Liver (tissue), 9 donors: ENCODE results near the gene DAPK2. TPM values are rescaled to one million over a fixed set of nuclear protein-coding genes. Genes with fewer than 3 reads are reported as not detected.

ENCODE experiments used
- DNase-seq: peaks from one replicate; pipeline ENCODE4 v3.0.0-alpha.2; 2017; ENCODE audit warnings: low spot score
- H3K27ac ChIP-seq, 2 donors: one replicate each; pipeline ENCODE4 v1.7.0; 2013; ENCODE audit warnings: inconsistent platforms in 2 of 2, low read length in 2 of 2, control low read depth in 1 of 2, low read depth in 1 of 2, mild to moderate bottlenecking in 1 of 2
- H3K27me3 ChIP-seq, 4 donors: one replicate each; pipeline versions ENCODE4 v1.6.1 to v1.7.0; 2013; ENCODE audit warnings: low read length in 3 of 4, inconsistent platforms in 1 of 4, mild to moderate bottlenecking in 1 of 4, moderate library complexity in 1 of 4; ENCODE audit not compliant: control insufficient read depth in 4 of 4, insufficient read depth in 4 of 4
- H3K36me3 ChIP-seq, 4 donors: one replicate each; pipeline versions ENCODE4 v1.6.1 to v1.7.0; 2013; ENCODE audit warnings: low read length in 3 of 4, mild to moderate bottlenecking in 3 of 4, low read depth in 1 of 4, moderate library complexity in 1 of 4; ENCODE audit not compliant: control insufficient read depth in 4 of 4, insufficient read depth in 3 of 4
- H3K4me1 ChIP-seq, 4 donors: one replicate each; pipeline versions ENCODE4 v1.6.1 to v1.7.0; 2013; ENCODE audit warnings: low read length in 3 of 4, mild to moderate bottlenecking in 3 of 4, moderate library complexity in 1 of 4; ENCODE audit not compliant: control insufficient read depth in 4 of 4, insufficient read depth in 4 of 4
- H3K4me3 ChIP-seq, 3 donors: one replicate each; pipeline versions ENCODE4 v1.6.1 to v1.7.0; 2013; ENCODE audit warnings: low read length in 3 of 3, control low read depth in 1 of 3, low read depth in 1 of 3, mild to moderate bottlenecking in 1 of 3
- H3K9ac ChIP-seq, 2 donors: one replicate each; pipeline ENCODE4 v1.7.0; 2013; ENCODE audit warnings: low read length in 2 of 2, mild to moderate bottlenecking in 2 of 2, moderate library complexity in 2 of 2, control low read depth in 1 of 2, low read depth in 1 of 2
- H3K9me3 ChIP-seq, 4 donors: one replicate each; pipeline versions ENCODE4 v1.6.1 to v1.7.0; 2013; ENCODE audit warnings: low read length in 3 of 4; ENCODE audit not compliant: control insufficient read depth in 4 of 4
- EGR1 ChIP-seq, 2 donors: IDR thresholded peaks; 2 replicates each; pipeline ENCODE4 v1.6.1; 2016 to 2018; ENCODE audit warnings: antibody characterized with exemption in 2 of 2, low read depth in 2 of 2
- FOXA1 ChIP-seq: IDR thresholded peaks from 2 replicates; pipeline ENCODE4 v1.6.1; 2016; ENCODE audit warnings: antibody characterized with exemption
- FOXA2 ChIP-seq: IDR thresholded peaks from 2 replicates; pipeline ENCODE4 v1.6.1; 2016; ENCODE audit warnings: antibody characterized with exemption
- GABPA ChIP-seq, 2 donors: IDR thresholded peaks in 1 of 2; conservative IDR thresholded peaks in 1 of 2; 2 replicates each; pipeline ENCODE4 v1.6.1; 2016; ENCODE audit warnings: antibody characterized with exemption in 2 of 2, mild to moderate bottlenecking in 1 of 2, moderate library complexity in 1 of 2
- HNF4A ChIP-seq, 2 donors: conservative IDR thresholded peaks; 2 replicates each; pipeline ENCODE4 v1.6.1; 2016; ENCODE audit warnings: antibody characterized with exemption in 2 of 2, mild to moderate bottlenecking in 2 of 2
- HNF4G ChIP-seq: IDR thresholded peaks from 2 replicates; pipeline ENCODE4 v1.6.1; 2016; ENCODE audit warnings: antibody characterized with exemption
- NR2F2 ChIP-seq: IDR thresholded peaks from 2 replicates; pipeline ENCODE4 v1.6.1; 2016; ENCODE audit warnings: antibody characterized with exemption
- RAD21 ChIP-seq, 2 donors: IDR thresholded peaks; 2 replicates each; pipeline ENCODE4 v1.6.1; 2016; ENCODE audit warnings: antibody characterized with exemption in 2 of 2, mild to moderate bottlenecking in 2 of 2
- TAF1 ChIP-seq: conservative IDR thresholded peaks from 2 replicates; pipeline ENCODE4 v1.6.1; 2016; ENCODE audit warnings: antibody characterized with exemption, mild to moderate bottlenecking
- WGBS: extraction: QIAGEN DNeasy Blood & Tissue Kit; methylation state at CpG from one replicate; pipeline ENCODE4 v1.1.7; 2013; 5-methylcytosine and 5-hydroxymethylcytosine counted together
- polyA plus RNA-seq, 2 donors: library from polyadenylated mRNA; stranded (reverse) in 1 of 2; unstranded in 1 of 2; fragments of 200-250 nt in 1 of 2; fragments of >200 nt in 1 of 2; fragmentation: Nextera tagmentation in 1 of 2; extraction: Ambion mirVana in 1 of 2; gene quantifications; one replicate each; pipeline versions ENCODE4 v1.2.1 to v1.2.3, GENCODE V29; 2013 to 2015
- total RNA-seq, 2 donors: library from RNA; depleted of rRNA; stranded (reverse); fragments of >200 nt; gene quantifications; one replicate each; pipeline ENCODE4 v1.2.3, GENCODE V29; 2014
- TF ChIP-seq, protein P1 (sequence below): IDR thresholded peaks from 2 replicates; pipeline ENCODE4 v1.6.1; 2016; ENCODE audit warnings: antibody characterized with exemption
- TF ChIP-seq, protein P2 (sequence below): IDR thresholded peaks from 2 replicates; pipeline ENCODE4 v1.6.1; 2016; ENCODE audit warnings: antibody characterized with exemption, mild to moderate bottlenecking
- TF ChIP-seq, protein P3 (sequence below): IDR thresholded peaks from 2 replicates; pipeline ENCODE4 v1.6.1; 2016; ENCODE audit warnings: antibody characterized with exemption
- TF ChIP-seq, protein P4 (sequence below): IDR thresholded peaks from 2 replicates; pipeline ENCODE4 v1.6.1; 2016; ENCODE audit warnings: antibody characterized with exemption
- donor health status: healthy.
- donor health status: healthy.
- donor health status: healthy.
- donor health status: healthy.
- donor health status: healthy.

DAPK2 gene
- total and polyA plus RNA-seq, 4 donors: 1.0 to 3.6 (median 1.1) TPM

GRCh38 chr15:63909819-63910437, 136.4 kb downstream of the DAPK2 start:
- peak overlapping the region in 1 of 2 donors; percentile 24 for H3K27ac ChIP-seq

DNA sequence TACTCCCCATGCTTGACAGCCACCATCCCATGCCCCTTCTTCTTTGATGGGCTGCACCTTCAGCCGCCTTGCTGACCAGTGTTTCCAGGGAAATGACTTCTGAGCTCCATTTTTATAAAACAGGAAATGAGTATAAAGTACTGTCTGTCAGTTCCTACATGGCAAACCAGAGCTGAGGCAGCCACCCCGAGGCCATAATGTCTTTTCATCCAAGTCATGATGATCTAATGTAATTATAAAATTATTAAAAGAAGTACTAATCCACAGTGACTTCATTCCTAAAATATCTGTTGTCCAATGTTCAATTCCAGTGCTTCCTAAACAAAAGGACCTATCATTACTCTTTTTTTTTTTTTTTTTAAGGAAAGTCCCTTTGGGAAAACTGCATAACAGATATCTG, 137.3 kb downstream of the DAPK2 start:
- Histone ChIP-seq H3K36me3 (no peaks in the 10 kb centered on the region), H3K4me3 (no peak overlapping the region), H3K9ac (no peak overlapping the region), H3K4me1 (peaks cover 0 to 8% (median 5%) of the 10 kb centered on the region in 4 donors), H3K27ac (no peak overlapping the region), H3K27me3 (no peaks in the 10 kb centered on the region), H3K9me3 (no peaks in the 10 kb centered on the region)
- 81% methylated on average over 2 of the region's 2 CpGs for WGBS
- no peak for DNase-seq
- TF ChIP-seq FOXA1 (no peak), FOXA2 (no peak), HNF4G (no peak), NR2F2 (no peak), GABPA (IDR thresholded peaks at IDR 0.05 in 1 of 2, conservative IDR thresholded peaks at IDR 0.05 in 1 of 2) (no peak), EGR1 (IDR thresholded peaks at IDR 0.05; ENCODE audit: low read depth in 2 of 2) (no peak), TAF1 (no peak), HNF4A (conservative IDR thresholded peaks at IDR 0.05) (no peak)
- TF ChIP-seq, protein P1, sequence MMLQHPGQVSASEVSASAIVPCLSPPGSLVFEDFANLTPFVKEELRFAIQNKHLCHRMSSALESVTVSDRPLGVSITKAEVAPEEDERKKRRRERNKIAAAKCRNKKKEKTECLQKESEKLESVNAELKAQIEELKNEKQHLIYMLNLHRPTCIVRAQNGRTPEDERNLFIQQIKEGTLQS: no peak
- TF ChIP-seq, protein P2, sequence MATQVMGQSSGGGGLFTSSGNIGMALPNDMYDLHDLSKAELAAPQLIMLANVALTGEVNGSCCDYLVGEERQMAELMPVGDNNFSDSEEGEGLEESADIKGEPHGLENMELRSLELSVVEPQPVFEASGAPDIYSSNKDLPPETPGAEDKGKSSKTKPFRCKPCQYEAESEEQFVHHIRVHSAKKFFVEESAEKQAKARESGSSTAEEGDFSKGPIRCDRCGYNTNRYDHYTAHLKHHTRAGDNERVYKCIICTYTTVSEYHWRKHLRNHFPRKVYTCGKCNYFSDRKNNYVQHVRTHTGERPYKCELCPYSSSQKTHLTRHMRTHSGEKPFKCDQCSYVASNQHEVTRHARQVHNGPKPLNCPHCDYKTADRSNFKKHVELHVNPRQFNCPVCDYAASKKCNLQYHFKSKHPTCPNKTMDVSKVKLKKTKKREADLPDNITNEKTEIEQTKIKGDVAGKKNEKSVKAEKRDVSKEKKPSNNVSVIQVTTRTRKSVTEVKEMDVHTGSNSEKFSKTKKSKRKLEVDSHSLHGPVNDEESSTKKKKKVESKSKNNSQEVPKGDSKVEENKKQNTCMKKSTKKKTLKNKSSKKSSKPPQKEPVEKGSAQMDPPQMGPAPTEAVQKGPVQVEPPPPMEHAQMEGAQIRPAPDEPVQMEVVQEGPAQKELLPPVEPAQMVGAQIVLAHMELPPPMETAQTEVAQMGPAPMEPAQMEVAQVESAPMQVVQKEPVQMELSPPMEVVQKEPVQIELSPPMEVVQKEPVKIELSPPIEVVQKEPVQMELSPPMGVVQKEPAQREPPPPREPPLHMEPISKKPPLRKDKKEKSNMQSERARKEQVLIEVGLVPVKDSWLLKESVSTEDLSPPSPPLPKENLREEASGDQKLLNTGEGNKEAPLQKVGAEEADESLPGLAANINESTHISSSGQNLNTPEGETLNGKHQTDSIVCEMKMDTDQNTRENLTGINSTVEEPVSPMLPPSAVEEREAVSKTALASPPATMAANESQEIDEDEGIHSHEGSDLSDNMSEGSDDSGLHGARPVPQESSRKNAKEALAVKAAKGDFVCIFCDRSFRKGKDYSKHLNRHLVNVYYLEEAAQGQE: no peak
- TF ChIP-seq, protein P3, sequence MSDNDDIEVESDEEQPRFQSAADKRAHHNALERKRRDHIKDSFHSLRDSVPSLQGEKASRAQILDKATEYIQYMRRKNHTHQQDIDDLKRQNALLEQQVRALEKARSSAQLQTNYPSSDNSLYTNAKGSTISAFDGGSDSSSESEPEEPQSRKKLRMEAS: no peak
- TF ChIP-seq, protein P4, sequence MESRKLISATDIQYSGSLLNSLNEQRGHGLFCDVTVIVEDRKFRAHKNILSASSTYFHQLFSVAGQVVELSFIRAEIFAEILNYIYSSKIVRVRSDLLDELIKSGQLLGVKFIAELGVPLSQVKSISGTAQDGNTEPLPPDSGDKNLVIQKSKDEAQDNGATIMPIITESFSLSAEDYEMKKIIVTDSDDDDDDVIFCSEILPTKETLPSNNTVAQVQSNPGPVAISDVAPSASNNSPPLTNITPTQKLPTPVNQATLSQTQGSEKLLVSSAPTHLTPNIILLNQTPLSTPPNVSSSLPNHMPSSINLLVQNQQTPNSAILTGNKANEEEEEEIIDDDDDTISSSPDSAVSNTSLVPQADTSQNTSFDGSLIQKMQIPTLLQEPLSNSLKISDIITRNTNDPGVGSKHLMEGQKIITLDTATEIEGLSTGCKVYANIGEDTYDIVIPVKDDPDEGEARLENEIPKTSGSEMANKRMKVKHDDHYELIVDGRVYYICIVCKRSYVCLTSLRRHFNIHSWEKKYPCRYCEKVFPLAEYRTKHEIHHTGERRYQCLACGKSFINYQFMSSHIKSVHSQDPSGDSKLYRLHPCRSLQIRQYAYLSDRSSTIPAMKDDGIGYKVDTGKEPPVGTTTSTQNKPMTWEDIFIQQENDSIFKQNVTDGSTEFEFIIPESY: no peak

More at GRCh38 chr15:63909819-63910437, 136.4 kb downstream of the DAPK2 start:
- TF ChIP-seq, protein P2: no peak
- TF ChIP-seq NR2F2: peak; percentile 71
- TF ChIP-seq RAD21 (IDR thresholded peaks at IDR 0.05): peak in 1 of 2 donors; percentile 28
- peaks cover 0 to 8% (median 5%) of the 10 kb centered on the region in 4 donors for H3K4me1 ChIP-seq
- no peaks in the 10 kb centered on the region for H3K27me3 ChIP-seq
- DNase-seq: no peak
- H3K9me3 ChIP-seq: no peaks in the 10 kb centered on the region
- no peaks in the 10 kb centered on the region for H3K36me3 ChIP-seq
- H3K9ac ChIP-seq: no peak overlapping the region
- H3K4me3 ChIP-seq: no peak overlapping the region
- WGBS: 53% methylated on average over 10 of the region's 10 CpGs
